Rectal smooth muscle tissue (tissue), 1 donor: Measurements from ENCODE around the gene SLC22A3.
"Not testable (repeated sequence)": the region's sequence is repeated elsewhere in the genome, so short reads cannot be mapped to it uniquely, and the experiment has no call there.

ENCODE experiments used
- H3K27ac ChIP-seq: one replicate; pipeline ENCODE4 v1.7.0; 2013; ENCODE audit warnings: low read depth, low read length, inconsistent platforms
- H3K27me3 ChIP-seq: one replicate; pipeline ENCODE4 v1.7.0; 2013; ENCODE audit warnings: low read length; ENCODE audit not compliant: control insufficient read depth, insufficient read depth
- H3K36me3 ChIP-seq: one replicate; pipeline ENCODE4 v1.7.0; 2013; ENCODE audit warnings: low read length; ENCODE audit not compliant: control insufficient read depth, insufficient read depth
- H3K4me1 ChIP-seq: one replicate; pipeline ENCODE4 v1.7.0; 2013; ENCODE audit warnings: low read length; ENCODE audit not compliant: control insufficient read depth, insufficient read depth
- H3K4me3 ChIP-seq: one replicate; pipeline ENCODE4 v1.7.0; 2013; ENCODE audit warnings: low read length
- H3K9ac ChIP-seq: one replicate; pipeline ENCODE4 v1.7.0; 2013; ENCODE audit warnings: low read length

SLC22A3 gene

GRCh38 chr6:160386869-160387530 lies 38.8 kb downstream of the SLC22A3 start:
- peaks cover 15% of the 10 kb centered on the region for H3K4me1 ChIP-seq
- H3K27me3 ChIP-seq: no peaks in the 10 kb centered on the region
- H3K36me3 ChIP-seq: no peaks in the 10 kb centered on the region
- H3K4me3 ChIP-seq: no peak overlapping the region
- H3K27ac ChIP-seq: peak overlapping the region; percentile 62
- H3K9ac ChIP-seq: no peak overlapping the region

- Histone ChIP-seq H3K27me3 (no peaks in the 10 kb centered on the region), H3K36me3 (no peaks in the 10 kb centered on the region), H3K9ac (no peak overlapping the region), H3K27ac (peak overlapping the region; percentile 62), H3K4me1 (peaks cover 17% of the 10 kb centered on the region), H3K4me3 (no peak overlapping the region)
These were observed 39.9 kb downstream of the SLC22A3 start for GRCh38 chr6:160387916-160388643.

- Histone ChIP-seq H3K9ac (no peak overlapping the region), H3K4me3 (no peak overlapping the region), H3K4me1 (peaks cover 17% of the 10 kb centered on the region), H3K36me3 (no peaks in the 10 kb centered on the region), H3K27me3 (no peaks in the 10 kb centered on the region), H3K27ac (no peak overlapping the region)
These were observed 40.7 kb downstream of the SLC22A3 start for GRCh38 chr6:160388922-160389321.

- peak overlapping the region; percentile 81 for H3K27ac ChIP-seq
- no peaks in the 10 kb centered on the region for H3K27me3 ChIP-seq
- H3K9ac ChIP-seq: no peak overlapping the region
- H3K4me3 ChIP-seq: no peak overlapping the region
- H3K36me3 ChIP-seq: no peaks in the 10 kb centered on the region
- H3K4me1 ChIP-seq: peaks cover 15% of the 10 kb centered on the region
These were observed 43.4 kb downstream of the SLC22A3 start for GRCh38 chr6:160391419-160392116.

GRCh38 chr6:160393442-160393841 lies 45.3 kb downstream of the SLC22A3 start:
- H3K36me3 ChIP-seq, H3K27me3 ChIP-seq, H3K9ac ChIP-seq, H3K4me3 ChIP-seq, H3K4me1 ChIP-seq, H3K27ac ChIP-seq: not testable (repeated sequence)

GRCh38 chr6:160393891-160394653 lies 45.9 kb downstream of the SLC22A3 start:
- Histone ChIP-seq H3K36me3 (no peaks in the 10 kb centered on the region), H3K27ac (no peak overlapping the region), H3K9ac (no peak overlapping the region), H3K4me1 (peaks cover 5% of the 10 kb centered on the region), H3K27me3 (no peaks in the 10 kb centered on the region), H3K4me3 (no peak overlapping the region)

- H3K27me3 ChIP-seq: no peaks in the 10 kb centered on the region
- no peaks in the 10 kb centered on the region for H3K36me3 ChIP-seq
- H3K27ac ChIP-seq: no peak overlapping the region
- no peak overlapping the region for H3K4me3 ChIP-seq
- no peak overlapping the region for H3K9ac ChIP-seq
- peaks cover 5% of the 10 kb centered on the region for H3K4me1 ChIP-seq
These were observed 46.5 kb downstream of the SLC22A3 start for GRCh38 chr6:160394654-160395035.

- no peak overlapping the region for H3K27ac ChIP-seq
- H3K36me3 ChIP-seq: no peaks in the 10 kb centered on the region
- peaks cover 5% of the 10 kb centered on the region for H3K4me1 ChIP-seq
- H3K9ac ChIP-seq: no peak overlapping the region
- H3K4me3 ChIP-seq: no peak overlapping the region
- no peaks in the 10 kb centered on the region for H3K27me3 ChIP-seq
These were observed 47.0 kb downstream of the SLC22A3 start for GRCh38 chr6:160395187-160395586.

- H3K27me3 ChIP-seq: no peaks in the 10 kb centered on the region
- no peaks in the 10 kb centered on the region for H3K36me3 ChIP-seq
- no peak overlapping the region for H3K27ac ChIP-seq
- no peak overlapping the region for H3K9ac ChIP-seq
- H3K4me3 ChIP-seq: no peak overlapping the region
- peaks cover 5% of the 10 kb centered on the region for H3K4me1 ChIP-seq
These were observed 48.1 kb downstream of the SLC22A3 start for GRCh38 chr6:160396292-160396691.

GRCh38 chr6:160398674-160399271 lies 50.6 kb downstream of the SLC22A3 start:
- H3K4me3 ChIP-seq: no peak overlapping the region
- H3K27ac ChIP-seq: no peak overlapping the region
- no peaks in the 10 kb centered on the region for H3K27me3 ChIP-seq
- H3K4me1 ChIP-seq: no peaks in the 10 kb centered on the region
- H3K36me3 ChIP-seq: no peaks in the 10 kb centered on the region
- H3K9ac ChIP-seq: no peak overlapping the region

GRCh38 chr6:160400446-160400845 lies 52.3 kb downstream of the SLC22A3 start:
- no peaks in the 10 kb centered on the region for H3K36me3 ChIP-seq
- no peak overlapping the region for H3K4me3 ChIP-seq
- H3K4me1 ChIP-seq: no peaks in the 10 kb centered on the region
- H3K27me3 ChIP-seq: no peaks in the 10 kb centered on the region
- H3K27ac ChIP-seq: peak overlapping the region; percentile 1
- no peak overlapping the region for H3K9ac ChIP-seq

GRCh38 chr6:160408528-160408927 lies 60.4 kb downstream of the SLC22A3 start:
- Histone ChIP-seq H3K27ac (no peak overlapping the region), H3K36me3 (no peaks in the 10 kb centered on the region), H3K9ac (no peak overlapping the region), H3K4me3 (no peak overlapping the region), H3K27me3 (no peaks in the 10 kb centered on the region), H3K4me1 (no peaks in the 10 kb centered on the region)
